ENCODE results near the gene TCN2.
A peak's percentile ranks its signal among the peaks of the same experiment; 100 is the strongest.

TCN2 gene

DNA sequence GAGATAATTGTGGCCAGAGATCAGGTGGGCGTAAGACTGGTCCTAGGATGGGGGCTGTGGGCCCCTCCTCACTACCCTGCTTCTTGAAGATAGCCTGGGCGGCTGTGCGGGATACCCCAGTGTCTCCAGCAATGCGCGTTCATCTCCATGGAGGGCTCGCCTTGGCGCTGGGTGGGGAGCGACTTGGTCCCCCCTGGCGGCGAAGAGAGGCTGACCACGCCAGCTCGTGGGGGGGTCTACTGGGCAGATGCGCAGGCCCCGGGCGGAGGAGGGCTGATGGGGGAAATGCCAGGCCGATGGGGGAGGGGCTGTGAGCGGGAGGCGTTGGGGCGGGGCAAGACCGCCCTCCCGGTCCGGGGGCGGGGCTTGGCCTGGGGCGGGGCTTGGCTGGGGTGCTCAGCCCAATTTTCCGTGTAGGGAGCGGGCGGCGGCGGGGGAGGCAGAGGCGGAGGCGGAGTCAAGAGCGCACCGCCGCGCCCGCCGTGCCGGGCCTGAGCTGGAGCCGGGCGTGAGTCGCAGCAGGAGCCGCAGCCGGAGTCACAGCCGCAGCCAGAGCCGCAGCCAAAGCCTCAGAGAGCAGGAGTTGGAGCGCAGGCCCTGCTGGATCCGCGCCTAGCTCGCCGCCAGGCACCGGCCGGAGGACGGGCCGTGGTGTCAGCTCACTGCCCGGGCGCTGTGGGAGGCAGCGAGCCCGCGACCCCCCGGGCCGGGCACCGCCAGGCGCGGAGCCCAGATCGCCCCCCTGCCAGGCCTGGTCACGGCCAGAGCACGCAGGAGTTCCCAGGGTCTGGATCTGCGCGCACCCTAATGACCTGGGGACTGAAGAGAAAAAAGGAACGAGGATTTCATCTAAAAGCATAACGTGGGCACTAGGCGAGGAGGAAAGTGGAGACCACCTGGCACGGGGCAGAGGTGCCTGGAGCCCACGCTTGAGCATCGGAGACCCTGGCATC is 28.6 kb downstream of the TCN2 start, which contains the start of gene SLC35E4:
Gene SLC35E4, plus strand, starts transcription at position 509 of the 953 bp plus-strand sequence. CDS start 670 bp downstream, outside the sequence.
- TF ChIP-seq ESRRG (CRISPR knock-in tag; IDR thresholded peaks at IDR 0.05): no peak
- TF ChIP-seq ZFP3 (CRISPR knock-in tag; IDR thresholded peaks at IDR 0.05): peak; percentile 75
- no peak for TF ChIP-seq ZNF8 (CRISPR knock-in tag; IDR thresholded peaks at IDR 0.05)
- no peak for TF ChIP-seq ZNF565 (CRISPR knock-in tag; conservative IDR thresholded peaks at IDR 0.05; ENCODE audit: low read depth)
- peak; percentile 90 for TF ChIP-seq PATZ1 (CRISPR knock-in tag; IDR thresholded peaks at IDR 0.05; ENCODE audit: borderline replicate concordance)
- TF ChIP-seq CREB5 (CRISPR knock-in tag; IDR thresholded peaks at IDR 0.05; ENCODE audit: low read depth): no peak
- peak; percentile 82 for ATAC-seq

GRCh38 chr22:30636226-30637077 is 29.5 kb downstream of the TCN2 start:
- ATAC-seq: peak; percentile 4
- TF ChIP-seq TCF4 (CRISPR knock-in tag; IDR thresholded peaks at IDR 0.05; ENCODE audit: borderline replicate concordance): no peak
- TF ChIP-seq OSR1 (CRISPR knock-in tag; IDR thresholded peaks at IDR 0.05): no peak
- no peak for TF ChIP-seq CSRNP3 (CRISPR knock-in tag; IDR thresholded peaks at IDR 0.05)
- TF ChIP-seq ZFP3 (CRISPR knock-in tag; IDR thresholded peaks at IDR 0.05): no peak
- no peak for TF ChIP-seq ZC3H10 (CRISPR knock-in tag; IDR thresholded peaks at IDR 0.05)
- no peak for TF ChIP-seq GLIS3 (CRISPR knock-in tag; IDR thresholded peaks at IDR 0.05)
- TF ChIP-seq ISL1 (CRISPR knock-in tag; IDR thresholded peaks at IDR 0.05): no peak
- no peak for TF ChIP-seq BACH2 (CRISPR knock-in tag; IDR thresholded peaks at IDR 0.05; ENCODE audit: borderline replicate concordance)
- TF ChIP-seq ARNTL (CRISPR knock-in tag; IDR thresholded peaks at IDR 0.05; ENCODE audit: borderline replicate concordance, low read depth): no peak
- TF ChIP-seq ZNF565 (CRISPR knock-in tag; conservative IDR thresholded peaks at IDR 0.05; ENCODE audit: low read depth): no peak
- no peak for TF ChIP-seq CSDC2 (CRISPR knock-in tag; IDR thresholded peaks at IDR 0.05)
- TF ChIP-seq ZNF8 (CRISPR knock-in tag; IDR thresholded peaks at IDR 0.05): no peak
- TF ChIP-seq PPARA (CRISPR knock-in tag; IDR thresholded peaks at IDR 0.05; ENCODE audit: borderline replicate concordance): no peak
- no peak for TF ChIP-seq SNAI2 (CRISPR knock-in tag; IDR thresholded peaks at IDR 0.05)
- TF ChIP-seq CREB5 (CRISPR knock-in tag; IDR thresholded peaks at IDR 0.05; ENCODE audit: low read depth): no peak
- TF ChIP-seq ESRRG (CRISPR knock-in tag; IDR thresholded peaks at IDR 0.05): no peak
- TF ChIP-seq, protein P1, sequence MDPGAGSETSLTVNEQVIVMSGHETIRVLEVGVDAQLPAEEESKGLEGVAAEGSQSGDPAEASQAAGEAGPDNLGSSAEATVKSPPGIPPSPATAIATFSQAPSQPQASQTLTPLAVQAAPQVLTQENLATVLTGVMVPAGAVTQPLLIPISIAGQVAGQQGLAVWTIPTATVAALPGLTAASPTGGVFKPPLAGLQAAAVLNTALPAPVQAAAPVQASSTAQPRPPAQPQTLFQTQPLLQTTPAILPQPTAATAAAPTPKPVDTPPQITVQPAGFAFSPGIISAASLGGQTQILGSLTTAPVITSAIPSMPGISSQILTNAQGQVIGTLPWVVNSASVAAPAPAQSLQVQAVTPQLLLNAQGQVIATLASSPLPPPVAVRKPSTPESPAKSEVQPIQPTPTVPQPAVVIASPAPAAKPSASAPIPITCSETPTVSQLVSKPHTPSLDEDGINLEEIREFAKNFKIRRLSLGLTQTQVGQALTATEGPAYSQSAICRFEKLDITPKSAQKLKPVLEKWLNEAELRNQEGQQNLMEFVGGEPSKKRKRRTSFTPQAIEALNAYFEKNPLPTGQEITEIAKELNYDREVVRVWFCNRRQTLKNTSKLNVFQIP (CRISPR knock-in tag; IDR thresholded peaks at IDR 0.05; ENCODE audit: borderline replicate concordance, low read depth): no peak
- no peak for TF ChIP-seq TSHZ2 (CRISPR knock-in tag; IDR thresholded peaks at IDR 0.05)
- TF ChIP-seq TOX (CRISPR knock-in tag; IDR thresholded peaks at IDR 0.05; ENCODE audit: borderline replicate concordance): no peak
- no peak for TF ChIP-seq RARB (CRISPR knock-in tag; IDR thresholded peaks at IDR 0.05)
